ENCODE results near the gene UBAC1.
"Not testable (repeated sequence)": the region's sequence is repeated elsewhere in the genome, so short reads cannot be mapped to it uniquely, and the experiment has no call there.

The UBAC1 gene

GRCh38 chr9:135907431-135908092, 53.6 kb downstream of the UBAC1 start, which contains the start of gene CAMSAP1:
Gene CAMSAP1, minus strand, starts transcription at chr9:135907546. Its CDS starts 387 bp downstream, at chr9:135907159.
- peak; percentile 81 for DNase-seq (ENCODE audit: extremely low spot score, insufficient read length, low read depth)
- peak; percentile 83 for FAIRE-seq

DNA sequence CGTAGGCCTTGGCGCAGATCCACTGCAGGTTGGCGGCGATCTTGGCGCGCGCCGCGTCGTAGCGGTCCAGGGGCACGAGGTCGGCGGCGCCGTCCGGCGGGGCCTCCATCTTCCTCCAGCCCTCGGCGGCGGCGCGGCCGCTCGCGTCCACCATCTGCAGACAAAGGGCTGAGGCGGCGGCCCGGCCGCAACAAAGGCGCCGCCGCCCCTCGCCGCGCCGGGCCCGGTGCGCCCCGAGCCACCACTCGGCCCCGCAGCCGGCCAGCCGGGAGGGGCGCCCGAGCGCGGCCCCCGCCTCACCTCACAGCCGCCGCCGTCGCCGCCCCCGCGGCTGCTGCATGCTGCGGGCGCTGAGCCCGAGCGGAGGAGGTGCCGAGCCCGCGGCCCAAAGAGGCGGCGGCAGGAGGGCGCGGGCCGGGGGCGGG, 54.2 kb downstream of the UBAC1 start:
- DNase-seq (ENCODE audit: extremely low spot score, insufficient read length, low read depth), result no peak
- no peak for FAIRE-seq

DNA sequence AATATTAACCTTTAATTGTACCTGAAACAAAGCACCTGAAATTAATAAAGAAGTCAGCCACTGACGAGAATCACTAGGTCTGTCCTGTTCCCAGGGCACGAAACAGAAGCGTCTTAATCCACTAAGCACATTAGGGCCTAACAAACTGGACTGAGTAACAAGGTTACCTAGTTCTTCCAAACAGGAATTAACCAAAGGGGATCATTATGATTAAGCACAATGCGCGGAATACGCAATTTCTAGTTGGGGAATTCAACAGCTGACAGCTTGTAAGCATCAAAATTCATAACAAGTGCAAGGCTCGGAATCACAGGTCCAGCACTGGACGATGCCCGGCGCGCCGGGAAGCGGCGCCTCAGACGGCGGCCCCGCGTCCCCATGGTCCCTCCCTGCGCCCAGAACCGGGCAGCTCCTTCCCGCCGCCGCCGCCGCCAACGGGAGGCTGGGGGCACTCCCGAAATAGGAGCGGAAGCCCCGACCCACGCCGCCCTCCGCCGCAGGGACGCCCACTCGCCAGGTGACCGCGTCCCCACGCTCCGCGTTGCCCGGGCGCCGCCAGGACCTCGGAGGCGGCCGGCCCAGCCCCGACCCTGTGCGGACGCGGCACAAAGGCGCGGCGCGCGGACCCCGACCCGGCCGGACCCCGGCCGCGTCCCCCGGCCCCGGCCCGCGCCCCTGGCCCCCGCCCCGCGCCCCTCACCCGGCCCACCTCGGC, 54.7 kb downstream of the UBAC1 start:
- FAIRE-seq, result peak; percentile 21
- DNase-seq (ENCODE audit: extremely low spot score, insufficient read length, low read depth), result no peak

DNA sequence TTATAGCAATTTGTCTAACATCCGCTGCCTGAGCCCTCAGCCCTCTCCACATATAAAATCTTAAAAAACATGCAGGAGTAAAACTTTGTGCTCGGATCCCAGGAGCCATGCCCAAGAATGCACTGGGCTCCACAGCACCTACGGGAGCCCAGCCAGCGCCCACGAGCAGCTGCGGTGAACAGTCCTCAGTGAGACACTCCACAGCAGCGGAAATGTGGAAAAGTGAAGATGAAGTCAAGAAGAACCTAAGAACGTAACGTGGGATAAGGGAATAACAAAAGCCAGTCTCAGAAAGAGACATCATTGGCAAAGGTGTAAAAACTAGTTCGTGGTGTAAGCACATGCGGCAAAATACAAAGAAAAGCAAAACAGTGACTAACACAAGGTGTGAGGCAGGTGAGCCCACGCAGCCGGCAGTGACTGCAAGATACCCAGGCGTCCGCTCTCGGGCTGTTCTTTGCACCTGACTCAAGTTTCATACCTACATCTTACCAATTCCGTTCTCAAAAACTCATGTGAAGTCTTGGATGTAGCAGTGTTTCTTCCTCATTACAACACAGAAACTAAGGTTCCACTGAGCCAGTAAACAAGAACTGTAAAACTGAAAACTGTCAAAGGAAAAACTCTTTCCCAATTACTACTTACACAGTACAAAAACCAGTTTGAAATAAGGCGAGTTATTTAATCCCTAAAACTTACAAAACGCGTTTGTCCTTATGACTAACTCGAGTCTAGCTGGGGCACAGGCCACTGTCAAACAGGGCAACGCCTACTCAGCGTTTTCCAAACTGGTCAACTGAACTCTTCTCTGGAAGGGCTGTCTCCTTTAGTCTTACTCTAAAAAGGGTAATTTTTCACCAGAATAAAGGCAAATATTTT, 55.6 kb downstream of the UBAC1 start:
- DNase-seq (ENCODE audit: extremely low spot score, insufficient read length, low read depth), result no peak
- FAIRE-seq, result no peak

GRCh38 chr9:135903786-135904520, 57.2 kb downstream of the UBAC1 start:
- no peak for DNase-seq (ENCODE audit: extremely low spot score, insufficient read length, low read depth)
- FAIRE-seq, result no peak

DNA sequence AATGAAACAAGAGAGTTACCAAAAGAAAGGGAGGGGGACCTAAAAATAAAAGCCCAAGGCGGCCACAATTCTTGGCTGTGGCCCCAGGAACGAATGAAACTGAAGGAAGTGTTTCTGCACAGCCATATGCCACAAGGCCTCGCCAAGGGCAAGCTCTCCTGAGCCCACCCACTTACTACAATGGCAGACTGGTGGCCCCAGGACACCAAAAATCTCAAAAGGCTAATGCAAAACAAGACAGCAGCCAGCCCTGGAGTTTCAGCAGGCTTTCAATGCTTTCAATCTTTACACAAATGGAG, 57.9 kb downstream of the UBAC1 start:
- no peak for FAIRE-seq
- no peak for DNase-seq (ENCODE audit: extremely low spot score, insufficient read length, low read depth)

GRCh38 chr9:135902655-135903357, 58.4 kb downstream of the UBAC1 start:
- no peak for FAIRE-seq

DNA sequence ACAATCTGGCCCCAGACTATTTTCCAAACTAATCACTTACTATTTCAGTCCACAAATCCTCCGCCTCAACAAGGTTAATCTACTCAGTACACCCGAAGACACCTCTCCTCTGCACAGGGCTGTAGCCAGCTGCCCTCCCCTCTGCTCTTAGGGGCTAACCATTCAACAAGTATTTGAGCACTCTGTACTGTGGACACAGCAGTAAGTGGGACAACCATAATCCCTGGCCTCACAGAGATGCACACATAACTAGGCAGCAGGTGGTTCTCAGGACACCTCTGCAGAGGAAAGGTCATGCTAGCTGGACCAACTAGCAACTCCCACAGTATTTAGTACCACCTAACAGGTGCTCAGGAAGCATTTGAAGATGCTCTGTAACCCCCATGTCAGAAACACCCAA, 59.3 kb downstream of the UBAC1 start:
- DNase-seq (ENCODE audit: extremely low spot score, insufficient read length, low read depth), result no peak
- no peak for FAIRE-seq

More at GRCh38 chr9:135902655-135903357, 58.4 kb downstream of the UBAC1 start:
- DNase-seq (ENCODE audit: extremely low spot score, insufficient read length, low read depth), result no peak

DNA sequence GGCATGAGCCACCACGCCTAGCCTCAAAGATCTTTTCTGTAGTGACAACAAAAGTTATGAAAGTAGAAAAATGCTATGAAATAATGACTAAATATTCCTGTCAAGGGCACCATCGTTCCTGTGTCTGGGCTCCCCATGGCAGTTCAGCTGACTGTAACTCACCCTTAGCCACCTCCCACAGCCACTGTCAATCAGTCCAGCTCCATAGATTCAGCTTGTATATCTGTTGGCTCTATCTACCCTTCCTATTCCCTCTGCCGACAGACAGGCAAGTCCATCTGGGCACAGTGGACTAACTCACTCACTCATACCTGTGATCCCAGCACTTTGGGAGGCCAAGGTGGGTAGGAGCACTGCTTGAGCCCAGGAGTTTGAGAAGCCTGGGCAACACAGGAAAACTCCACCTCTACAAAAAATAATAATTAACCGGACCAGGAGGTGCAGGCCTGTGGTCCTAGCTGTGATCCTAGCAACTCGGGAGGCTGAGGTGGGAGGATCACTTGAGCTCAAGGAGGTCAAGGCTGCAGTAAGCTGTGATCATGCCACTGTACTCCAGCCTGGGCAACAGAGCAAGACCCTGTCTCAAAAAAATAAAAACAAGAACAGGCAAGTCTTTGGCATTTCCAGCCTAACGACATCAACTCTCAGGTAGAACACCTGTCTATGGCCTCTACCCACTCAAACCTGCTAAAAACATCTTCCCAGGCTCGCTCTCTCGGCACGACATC, 60.0 kb downstream of the UBAC1 start:
- FAIRE-seq, result no peak
- DNase-seq (ENCODE audit: extremely low spot score, insufficient read length, low read depth), result no peak

- FAIRE-seq (no peak), DNase-seq (ENCODE audit: extremely low spot score, insufficient read length, low read depth) (no peak)
These were observed 62.4 kb downstream of the UBAC1 start for GRCh38 chr9:135898634-135899407.

- FAIRE-seq (no peak), DNase-seq (ENCODE audit: extremely low spot score, insufficient read length, low read depth) (no peak)
These were observed 64.5 kb downstream of the UBAC1 start for GRCh38 chr9:135896626-135897025.

DNA sequence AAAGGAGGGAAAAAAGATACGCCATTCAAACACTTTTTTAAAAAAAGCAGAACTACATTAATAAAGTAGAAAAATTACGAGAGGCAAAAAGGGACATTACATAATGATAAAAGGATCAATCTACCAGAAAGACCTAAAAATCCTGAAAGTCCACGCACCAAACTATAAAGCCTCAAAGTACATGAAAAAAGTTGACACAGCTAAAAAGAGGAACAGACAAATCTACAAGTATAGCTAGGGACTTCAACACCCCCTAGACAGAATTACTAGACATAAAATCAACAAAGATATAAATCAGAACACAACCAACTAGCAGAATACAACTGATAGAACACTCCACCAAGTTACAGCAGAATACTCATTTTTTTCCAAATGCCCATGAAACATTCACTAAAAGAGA, 65.0 kb downstream of the UBAC1 start:
- FAIRE-seq (no peak), DNase-seq (ENCODE audit: extremely low spot score, insufficient read length, low read depth) (no peak)

DNA sequence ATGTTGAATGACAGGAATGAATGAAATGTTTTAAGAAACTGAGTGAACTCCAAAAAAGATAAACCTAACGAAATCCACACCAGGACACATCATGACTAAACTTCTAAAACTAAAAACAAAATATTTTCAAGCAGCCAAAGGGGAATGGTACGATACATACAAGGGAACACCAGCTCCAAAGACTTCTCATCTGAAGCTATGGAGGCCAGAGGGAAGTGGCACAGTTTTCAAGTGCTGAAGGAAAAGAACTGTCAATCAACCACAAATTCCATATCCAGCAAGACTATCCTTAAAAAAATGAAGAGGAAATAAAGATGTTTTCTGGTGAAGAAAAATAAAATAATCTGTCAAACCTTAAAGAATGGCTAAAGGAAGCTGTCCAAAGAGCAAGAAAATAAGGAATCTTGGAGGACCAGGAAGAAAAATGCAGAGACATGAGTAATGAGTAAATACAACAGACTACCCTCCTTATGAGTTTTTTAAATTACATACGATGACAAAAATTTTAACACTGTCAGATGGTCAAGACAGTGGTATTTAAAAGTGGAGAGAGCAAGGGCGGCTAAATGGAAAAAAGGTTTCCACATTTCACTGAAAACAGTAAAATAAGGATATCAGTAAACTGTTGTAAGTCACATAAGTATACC, 65.8 kb downstream of the UBAC1 start:
- FAIRE-seq (no peak), DNase-seq (ENCODE audit: extremely low spot score, insufficient read length, low read depth) (no peak)

GRCh38 chr9:135893104-135893503, 68.1 kb downstream of the UBAC1 start:
- no peak for FAIRE-seq
- no peak for DNase-seq (ENCODE audit: extremely low spot score, insufficient read length, low read depth)

GRCh38 chr9:135892327-135892726, 68.8 kb downstream of the UBAC1 start:
- not testable (repeated sequence) for FAIRE-seq; DNase-seq (ENCODE audit: extremely low spot score, insufficient read length, low read depth)

DNA sequence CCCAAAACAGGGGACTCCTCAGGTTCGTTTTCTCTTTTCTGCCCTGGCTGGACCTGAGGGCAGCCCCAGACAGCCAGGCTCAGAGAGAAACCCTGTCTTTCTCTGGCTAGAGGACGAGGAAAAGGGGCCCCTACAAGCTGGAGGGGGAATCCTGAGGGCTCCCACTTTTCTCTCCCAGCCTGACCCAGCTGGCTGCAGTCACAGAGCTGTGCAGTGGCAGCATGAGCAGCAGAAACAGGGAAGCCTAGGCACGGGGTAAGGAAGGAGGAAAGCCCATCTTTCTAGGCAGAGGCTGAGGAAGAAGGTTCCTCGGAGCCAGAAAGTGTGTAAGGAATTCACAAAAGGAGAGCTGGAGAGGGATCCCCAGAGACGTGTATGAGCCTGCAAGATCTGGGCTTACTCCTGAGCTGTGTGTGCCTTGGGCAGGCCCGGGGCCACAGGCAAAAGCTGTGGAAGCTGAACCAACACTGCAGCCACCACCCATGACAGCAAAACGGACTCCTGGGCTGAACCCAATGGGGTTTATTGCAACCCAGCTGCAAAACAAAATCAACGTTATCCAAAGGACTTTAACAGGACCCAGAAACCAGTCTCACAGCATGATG, 70.0 kb downstream of the UBAC1 start:
- FAIRE-seq, result no peak
- no peak for DNase-seq (ENCODE audit: extremely low spot score, insufficient read length, low read depth)
